ENCODE measurements around the gene RASGRF2. TPM values are rescaled to one million over a fixed set of nuclear protein-coding genes. Genes with fewer than 3 reads are reported as not detected.
"Not testable (repeated sequence)": the region's sequence is repeated elsewhere in the genome, so short reads cannot be mapped to it uniquely, and the experiment has no call there.

RASGRF2 gene
- total RNA-seq, 1 experiment from 2014 or later, result not detected

GRCh38 chr5:81239613-81240012 lies 279.4 kb downstream of the RASGRF2 start:
- no peak for DNase-seq (ENCODE audit: low spot score)

GRCh38 chr5:81241001-81241400 lies 280.8 kb downstream of the RASGRF2 start:
- no peak for DNase-seq (ENCODE audit: low spot score)

GRCh38 chr5:81241961-81242648 lies 281.9 kb downstream of the RASGRF2 start:
- no peak for DNase-seq (ENCODE audit: low spot score)

GRCh38 chr5:81242906-81243436 lies 282.8 kb downstream of the RASGRF2 start:
- no peak for DNase-seq (ENCODE audit: low spot score)

- DNase-seq (ENCODE audit: low spot score), result no peak
Measured at GRCh38 chr5:81244451-81244850, 284.3 kb downstream of the RASGRF2 start.

GRCh38 chr5:81245871-81246235 lies 285.7 kb downstream of the RASGRF2 start:
- no peak for DNase-seq (ENCODE audit: low spot score)

GRCh38 chr5:81246697-81247096 lies 286.5 kb downstream of the RASGRF2 start:
- DNase-seq (ENCODE audit: low spot score), result no peak

- DNase-seq (ENCODE audit: low spot score), result peak; percentile 55
Measured at GRCh38 chr5:81247441-81247972, 287.3 kb downstream of the RASGRF2 start.

GRCh38 chr5:81249240-81249639 lies 289.1 kb downstream of the RASGRF2 start:
- no peak for DNase-seq (ENCODE audit: low spot score)

GRCh38 chr5:81250004-81250403 lies 289.8 kb downstream of the RASGRF2 start:
- DNase-seq (ENCODE audit: low spot score), result no peak

- DNase-seq (ENCODE audit: low spot score), result no peak
Measured at GRCh38 chr5:81251922-81252321, 291.8 kb downstream of the RASGRF2 start.

- no peak for DNase-seq (ENCODE audit: low spot score)
Measured at GRCh38 chr5:81252904-81253303, 292.7 kb downstream of the RASGRF2 start.

- DNase-seq (ENCODE audit: low spot score), result no peak
Measured at GRCh38 chr5:81253875-81254274, 293.7 kb downstream of the RASGRF2 start.

GRCh38 chr5:81254886-81255559 lies 294.9 kb downstream of the RASGRF2 start:
- DNase-seq (ENCODE audit: low spot score), result no peak

GRCh38 chr5:81256766-81257165 lies 296.6 kb downstream of the RASGRF2 start:
- no peak for DNase-seq (ENCODE audit: low spot score)

GRCh38 chr5:81262796-81263195 lies 302.6 kb downstream of the RASGRF2 start:
- not testable (repeated sequence) for DNase-seq (ENCODE audit: low spot score)

GRCh38 chr5:81265101-81265500 lies 304.9 kb downstream of the RASGRF2 start:
- DNase-seq (ENCODE audit: low spot score), result no peak

GRCh38 chr5:81268521-81269196 lies 308.5 kb downstream of the RASGRF2 start:
- DNase-seq (ENCODE audit: low spot score), result peak; percentile 84

GRCh38 chr5:81269751-81270393 lies 309.7 kb downstream of the RASGRF2 start:
- DNase-seq (ENCODE audit: low spot score), result no peak

GRCh38 chr5:81270394-81271027 lies 310.3 kb downstream of the RASGRF2 start:
- not testable (repeated sequence) for DNase-seq (ENCODE audit: low spot score)
